HepG2 (cell line): ENCODE measurements around the gene PDGFD. TPM values are rescaled to one million over a fixed set of nuclear protein-coding genes. Genes with fewer than 3 reads are reported as not detected.

Experiments used
- ATAC-seq: fragments of 200-7000 bp; cut with Tn5 transposase; 3 replicates; pipeline ENCODE4 v1.9.1; 2020; ENCODE audit warnings: mild to moderate bottlenecking, moderate library complexity
- BruUV-seq: library from RNA; stranded (reverse); fragments of 400-500 nt; replicated peaks from 2 replicates; lab custom pipeline; 2021; lab: Mats Ljungman, UMichigan
- CTCF ChIA-PET: fragments of 300-600 bp; formaldehyde crosslinking; extraction: SDS; loops from one replicate; lab custom pipeline; 2021; ENCODE audit warnings: low total read pairs, inconsistent platforms, low intra/inter-chr PET ratio; lab: Yijun Ruan, JAX
- POLR2A ChIA-PET: fragments of 350-600 bp; sonication (Branson Sonifier 250); formaldehyde crosslinking; loops from one replicate; lab custom pipeline; 2020; ENCODE audit warnings: antibody characterized with exemption, inconsistent platforms; lab: Yijun Ruan, JAX
- DNase-seq: peaks from one replicate; pipeline ENCODE4 v3.0.0-alpha.2; 2015; ENCODE audit warnings: low spot score
- FAIRE-seq: peaks from 3 replicates; lab custom pipeline; 2011; peaks lifted over from hg19 to GRCh38; lab: Jason Lieb, UNC
- H2AFZ ChIP-seq: one replicate; pipeline ENCODE4 v1.6.1; 2011; ENCODE audit warnings: low read length, inconsistent platforms
- H3K27ac ChIP-seq: fragments of 300-600 bp; 3 replicates; pipeline ENCODE4 v1.8.0; 2011; ENCODE audit warnings: mixed run types, mild to moderate bottlenecking, mixed read lengths, low read length, inconsistent platforms; ENCODE audit not compliant: insufficient read depth; ENCODE audit errors: extremely low read length
- H3K27me3 ChIP-seq, 2 experiments: fragments of 200-600 bp in 1 of 2; 2 replicates in 1 of 2; 3 replicates in 1 of 2; pipeline versions ENCODE4 v1.6.0 to v1.8.0; 2011; ENCODE audit warnings: low read length in 2 of 2, mild to moderate bottlenecking in 2 of 2, moderate library complexity in 2 of 2, inconsistent platforms in 1 of 2; ENCODE audit not compliant: insufficient read depth in 2 of 2, control insufficient read depth in 1 of 2
- H3K36me3 ChIP-seq, 2 experiments: fragments of 200-600 bp in 1 of 2; replicated peaks in 1 of 2; 2 replicates in 1 of 2; 3 replicates in 1 of 2; pipeline versions ENCODE4 v1.5.1 to v1.8.0; 2011; ENCODE audit warnings: low read length in 2 of 2, inconsistent platforms in 1 of 2; ENCODE audit not compliant: insufficient read depth in 2 of 2, control insufficient read depth in 1 of 2
- H3K4me1 ChIP-seq: 2 replicates; pipeline ENCODE4 v1.5.1; 2012; ENCODE audit warnings: low read length, inconsistent platforms; ENCODE audit not compliant: insufficient read depth
- H3K4me2 ChIP-seq: 2 replicates; pipeline ENCODE4 v1.6.0; 2011; ENCODE audit warnings: low read depth, low read length, inconsistent platforms
- H3K4me3 ChIP-seq, 3 experiments: fragments of 200-600 bp in 1 of 3; sonication (generic), shearing (Covaris generic) in 1 of 3; replicated peaks in 1 of 3; 2 replicates each; pipeline ENCODE4 v1.5.1; 2011 to 2016; ENCODE audit warnings: low read length in 3 of 3, inconsistent platforms in 2 of 3, low read depth in 2 of 3, mild to moderate bottlenecking in 2 of 3, control low read depth in 1 of 3, mixed read lengths in 1 of 3; ENCODE audit not compliant: insufficient read depth in 1 of 3
- H3K79me2 ChIP-seq: one replicate; pipeline ENCODE4 v1.6.1; 2011; ENCODE audit warnings: low read length, inconsistent platforms; ENCODE audit not compliant: insufficient read depth
- H3K9ac ChIP-seq: 2 replicates; pipeline ENCODE4 v1.6.0; 2011; ENCODE audit warnings: mild to moderate bottlenecking, low read depth, low read length, inconsistent platforms; ENCODE audit not compliant: insufficient read depth
- H3K9me3 ChIP-seq: 2 replicates; pipeline ENCODE4 v1.5.1; 2012; ENCODE audit warnings: mild to moderate bottlenecking, low read length
- H4K20me1 ChIP-seq: 2 replicates; pipeline ENCODE4 v1.6.0; 2011; ENCODE audit warnings: inconsistent platforms, mild to moderate bottlenecking, low read length, moderate library complexity; ENCODE audit not compliant: insufficient read depth
- NFATC3 ChIP-seq: sonication (generic); formaldehyde crosslinking; IDR thresholded peaks from 2 replicates; pipeline ENCODE4 v1.5.1; 2020; ENCODE audit warnings: mild to moderate bottlenecking, missing genetic modification reagents
- NFRKB ChIP-seq: fragments of 450-650 bp; IDR thresholded peaks from 2 replicates; pipeline ENCODE4 v1.6.1; 2017
- NR0B2 ChIP-seq: sonication (generic); formaldehyde crosslinking; IDR thresholded peaks from 2 replicates; pipeline ENCODE4 v1.4.0; 2020; ENCODE audit warnings: mild to moderate bottlenecking, missing genetic modification reagents
- U2AF2 ChIP-seq: fragments of 200-400 bp; formaldehyde crosslinking; IDR thresholded peaks from 2 replicates; pipeline ENCODE4 v1.6.1; 2017; ENCODE audit warnings: low read depth, mild to moderate bottlenecking, low read length
- ZNF557 ChIP-seq: sonication (generic); formaldehyde crosslinking; IDR thresholded peaks from 2 replicates; pipeline ENCODE4 v1.4.0; 2020; ENCODE audit warnings: missing genetic modification reagents
- WGBS: methylation state at CpG from one replicate; pipeline ENCODE4 v1.1.6; 2017; ENCODE audit warnings: low lambda C conversion rate; 5-methylcytosine and 5-hydroxymethylcytosine counted together
- in situ Hi-C: cut with HindIII; loops from 2 replicates; pipeline ENCODE4 v1.10.0; 2017; ENCODE audit warnings: low pct_unique_long_range_greater_than_20kb; ENCODE audit not compliant: extremely low pct_ligation_motif_present
- intact Hi-C: fragments of 100-400 bp; cut with micrococcal nuclease; formaldehyde crosslinking; loops from one replicate; pipeline ENCODE4 v1.10.0; 2022; ENCODE audit not compliant: unreplicated experiment
- polyA plus RNA-seq, 8 experiments: library from polyadenylated mRNA; depleted of rRNA in 3 of 8; stranded (reverse) in 7 of 8; unstranded in 1 of 8; fragments of >200 nt; fragmentation: Illumina TruSeq in 4 of 8; extraction: Trizol in 4 of 8; gene quantifications; 2 replicates each; pipeline versions ENCODE4 v1.2.1 to v1.2.3, GENCODE V29; 2011 to 2016; ENCODE audit warnings: low read depth in 4 of 8, missing spikeins in 1 of 8, mixed read lengths in 1 of 8; ENCODE audit not compliant: insufficient read depth in 1 of 8
- total RNA-seq, 5 experiments: library from RNA; depleted of rRNA; stranded (reverse); fragments of >200 nt; fragmentation: Illumina TruSeq; extraction: Trizol; gene quantifications; 2 replicates each; pipeline ENCODE4 v1.2.3, GENCODE V29; 2016; ENCODE audit warnings: low read depth in 1 of 5
- TF ChIP-seq, protein P1 (sequence below), 2 experiments: sonication (generic) in 1 of 2; formaldehyde crosslinking in 1 of 2; IDR thresholded peaks; 2 replicates each; pipeline versions ENCODE4 v1.4.0 to v1.6.1; 2018 to 2020; ENCODE audit warnings: missing genetic modification reagents in 2 of 2, borderline replicate concordance in 1 of 2, low read depth in 1 of 2, mild to moderate bottlenecking in 1 of 2, missing biosample characterization in 1 of 2

Gene PDGFD
- total and polyA plus RNA-seq, 2 of the 13 experiments (the other 11 are each of a cell fraction or from before 2014, with no cell fraction given): 0.09 to 0.29 TPM

DNA sequence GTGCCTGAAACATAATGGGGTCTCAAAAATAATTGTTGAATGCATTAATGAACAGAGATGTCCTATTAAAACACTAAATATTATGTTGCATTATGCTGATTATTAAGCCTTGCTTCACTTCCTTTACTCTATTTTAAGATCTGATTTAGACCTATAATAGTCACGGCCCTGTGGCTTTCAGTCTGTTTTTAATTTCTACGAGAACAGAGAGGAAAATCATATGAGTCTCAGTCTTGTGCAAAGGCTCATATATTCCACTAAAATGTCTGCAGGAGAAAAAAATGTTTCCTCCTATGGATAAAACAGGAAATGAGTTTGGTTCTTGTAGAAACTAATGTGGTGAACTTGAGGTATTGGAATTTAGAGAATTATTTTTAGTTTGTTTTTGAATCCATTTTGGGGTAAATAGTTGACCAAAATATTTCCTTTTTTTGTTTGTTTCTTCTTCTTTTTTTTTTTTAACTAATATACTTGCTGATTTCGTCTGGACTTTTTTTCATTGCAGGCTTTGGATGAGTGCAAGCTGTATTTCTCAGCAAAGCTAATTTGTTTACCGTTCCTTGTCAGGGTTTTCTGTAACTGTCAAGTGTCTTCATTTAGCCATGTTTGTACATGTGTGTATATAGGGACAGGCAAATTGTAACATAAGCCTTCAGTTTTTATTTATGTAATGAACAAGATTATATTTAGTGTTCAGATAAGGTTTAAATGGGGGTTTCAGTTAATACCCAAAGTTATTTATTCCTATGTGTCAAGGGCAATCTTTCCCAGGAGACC, 266.6 kb downstream of the PDGFD start:
- H4K20me1 ChIP-seq: no peaks in the 10 kb centered on the region
- H3K4me1 ChIP-seq: no peaks in the 10 kb centered on the region
- H3K4me3 ChIP-seq: no peak overlapping the region
- no peak for DNase-seq
- no peak overlapping the region for H2AFZ ChIP-seq
- H3K27ac ChIP-seq: no peak overlapping the region
- no peaks in the 10 kb centered on the region for H3K36me3 ChIP-seq
- ChIA-PET CTCF (no interaction called here), POLR2A (no interaction called here)
- no peak for FAIRE-seq
- in situ Hi-C loops: no loop called here
- WGBS: 4% methylated on average over 4 of the region's 4 CpGs
- no peaks in the 10 kb centered on the region for H3K79me2 ChIP-seq
- TF ChIP-seq U2AF2: no peak
- no peak for TF ChIP-seq NR0B2 (CRISPR knock-in tag)
- no peak for TF ChIP-seq NFATC3 (CRISPR knock-in tag)
- TF ChIP-seq ZNF557: no peak
- TF ChIP-seq NFRKB: no peak
- TF ChIP-seq, protein P1, sequence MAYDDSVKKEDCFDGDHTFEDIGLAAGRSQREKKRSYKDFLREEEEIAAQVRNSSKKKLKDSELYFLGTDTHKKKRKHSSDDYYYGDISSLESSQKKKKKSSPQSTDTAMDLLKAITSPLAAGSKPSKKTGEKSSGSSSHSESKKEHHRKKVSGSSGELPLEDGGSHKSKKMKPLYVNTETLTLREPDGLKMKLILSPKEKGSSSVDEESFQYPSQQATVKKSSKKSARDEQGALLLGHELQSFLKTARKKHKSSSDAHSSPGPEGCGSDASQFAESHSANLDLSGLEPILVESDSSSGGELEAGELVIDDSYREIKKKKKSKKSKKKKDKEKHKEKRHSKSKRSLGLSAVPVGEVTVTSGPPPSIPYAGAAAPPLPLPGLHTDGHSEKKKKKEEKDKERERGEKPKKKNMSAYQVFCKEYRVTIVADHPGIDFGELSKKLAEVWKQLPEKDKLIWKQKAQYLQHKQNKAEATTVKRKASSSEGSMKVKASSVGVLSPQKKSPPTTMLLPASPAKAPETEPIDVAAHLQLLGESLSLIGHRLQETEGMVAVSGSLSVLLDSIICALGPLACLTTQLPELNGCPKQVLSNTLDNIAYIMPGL (CRISPR knock-in tag; IDR thresholded peaks at IDR 0.05; ENCODE audit: borderline replicate concordance in 1 of 2, low read depth in 1 of 2): no peak
- no peak overlapping the region for H3K4me2 ChIP-seq
- no TSS peak for BruUV-seq
- H3K9ac ChIP-seq: no peak overlapping the region
- H3K27me3 ChIP-seq: no peaks in the 10 kb centered on the region
- peaks cover 12% of the 10 kb centered on the region; the same call in 1 of the 2 replicates for H3K9me3 ChIP-seq
- intact Hi-C loops: no loop called here
- ATAC-seq: no peak
